GM19193 (cell line): Measurements from ENCODE around the gene ABRAXAS1.

Experiments
- POLR2A ChIP-seq: IDR thresholded peaks from 4 replicates; pipeline ENCODE4 v1.6.1; 2011; ENCODE audit not compliant: insufficient read depth, insufficient read length; ENCODE audit errors: extremely low read depth

The ABRAXAS1 gene

GRCh38 chr4:83455281-83456183 lies 29.4 kb downstream of the ABRAXAS1 start, which contains the start of the genes HELQ and MRPS18C:
TSS of gene HELQ (minus strand) at chr4:83455823. CDS start at chr4:83455693, 130 bp downstream.
TSS of gene MRPS18C (plus strand) at chr4:83456058. CDS start at chr4:83456078, 20 bp downstream.
- peak; percentile 96 for TF ChIP-seq POLR2A

GRCh38 chr4:83454686-83455085 lies 30.2 kb downstream of the ABRAXAS1 start:
- no peak for TF ChIP-seq POLR2A

DNA sequence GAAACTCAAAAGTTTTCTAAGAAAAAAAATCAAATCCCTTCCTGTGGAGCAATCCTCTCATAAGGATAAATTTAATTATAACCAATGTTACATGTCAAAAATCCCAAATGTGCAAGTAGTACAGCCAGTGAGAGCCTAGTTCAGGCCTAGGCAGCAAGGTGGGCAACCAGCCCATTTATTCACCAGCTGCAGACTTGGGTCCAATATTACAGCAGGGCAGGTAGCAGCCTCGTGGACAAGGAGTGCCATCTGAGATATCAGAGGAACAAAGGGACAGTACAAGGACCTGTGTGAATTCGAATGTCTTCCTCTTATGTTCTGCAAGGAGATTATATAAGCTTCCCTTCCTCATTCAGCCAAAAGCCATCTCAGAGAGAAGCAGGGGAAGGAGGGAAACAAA lies 35.9 kb downstream of the ABRAXAS1 start:
- TF ChIP-seq POLR2A: no peak

DNA sequence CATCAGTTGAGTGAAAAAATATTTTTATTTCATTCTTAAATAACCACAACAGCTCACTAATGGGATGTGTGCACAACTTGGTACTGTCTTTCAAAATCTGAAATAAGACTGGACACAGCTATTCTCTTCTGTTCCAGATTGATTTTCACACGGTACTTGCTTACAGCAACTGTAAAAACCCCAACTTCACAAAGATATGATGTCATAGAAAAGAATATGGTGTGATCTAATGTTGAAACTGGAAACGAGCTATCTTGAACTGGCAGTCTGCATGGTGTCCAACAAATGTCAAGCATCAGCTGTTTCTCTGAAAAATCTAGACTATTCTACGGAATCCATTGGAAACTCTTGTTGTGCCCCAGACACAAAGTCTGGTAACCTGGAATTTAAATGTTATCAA lies 44.0 kb downstream of the ABRAXAS1 start:
- no peak for TF ChIP-seq POLR2A

DNA sequence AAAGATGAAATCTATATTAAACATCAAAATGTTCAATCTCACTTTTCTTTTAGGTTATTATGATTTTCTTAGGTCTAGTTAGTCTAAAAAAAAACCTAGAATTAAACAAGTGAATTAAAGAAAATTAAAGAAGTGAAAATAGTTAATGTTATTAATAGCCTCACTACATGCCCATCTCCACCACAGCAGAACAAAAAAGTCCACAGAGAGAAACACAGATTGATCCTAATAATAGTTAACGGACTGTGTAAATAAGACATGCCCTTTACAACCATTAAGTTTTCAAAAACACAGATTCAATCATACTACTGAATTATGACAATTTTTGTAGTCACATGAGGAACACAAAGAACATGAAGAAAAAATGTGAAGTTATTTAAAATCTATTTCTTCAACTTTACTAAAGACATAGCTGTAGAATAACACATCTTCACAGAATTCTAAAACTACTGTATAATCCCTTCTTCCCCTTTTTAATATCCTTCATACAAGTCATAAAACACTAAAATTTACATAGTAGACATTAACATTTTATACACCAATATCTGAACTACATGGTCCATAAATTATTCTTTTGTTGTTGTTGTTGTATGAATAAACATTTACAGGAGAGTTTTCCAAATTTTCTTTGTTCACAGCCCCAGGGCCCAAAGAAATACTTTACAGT lies 44.6 kb downstream of the ABRAXAS1 start:
- TF ChIP-seq POLR2A: no peak

- no peak for TF ChIP-seq POLR2A
Measured at GRCh38 chr4:83438719-83439118, 46.2 kb downstream of the ABRAXAS1 start.

- TF ChIP-seq POLR2A: no peak
Measured at GRCh38 chr4:83436680-83437079, 48.2 kb downstream of the ABRAXAS1 start.

DNA sequence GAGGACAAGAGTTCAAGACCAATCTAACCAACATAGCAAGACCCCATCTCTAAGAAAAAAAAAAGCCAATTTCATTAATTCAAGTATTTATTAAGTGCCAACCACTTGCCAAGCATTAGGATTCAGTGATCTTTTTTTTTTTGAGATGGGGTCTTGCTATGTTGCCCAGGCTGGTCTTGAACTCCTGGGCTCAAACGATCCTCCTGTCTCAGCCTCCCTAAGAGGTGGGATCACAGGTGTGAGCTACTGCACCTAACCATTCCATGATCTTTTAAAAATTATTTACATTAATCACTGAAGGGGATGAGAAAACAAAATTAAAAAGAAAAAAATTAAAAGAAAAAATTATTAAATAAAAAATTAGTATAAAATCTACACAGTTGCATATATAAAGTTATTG lies 53.7 kb downstream of the ABRAXAS1 start:
- TF ChIP-seq POLR2A: no peak

DNA sequence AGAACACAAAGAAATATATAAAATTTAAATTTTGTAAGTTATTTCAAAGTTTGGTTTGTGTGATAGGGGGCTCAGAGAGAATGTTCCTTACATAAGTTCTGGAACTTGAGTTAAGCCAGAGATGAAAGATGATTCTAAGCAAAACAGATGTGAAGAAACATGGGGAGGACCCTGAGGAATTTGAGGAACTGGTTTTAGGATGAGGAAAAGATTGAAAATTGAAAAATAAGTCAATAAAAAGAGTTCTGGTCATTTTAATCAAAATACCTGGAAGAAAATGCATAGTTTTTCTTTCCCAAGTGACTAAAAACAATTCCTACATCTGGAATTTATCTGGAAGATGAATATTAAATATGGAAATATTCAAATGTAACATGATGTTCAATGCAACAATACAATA lies 66.7 kb downstream of the ABRAXAS1 start:
- TF ChIP-seq POLR2A: no peak

- no peak for TF ChIP-seq POLR2A
Measured at GRCh38 chr4:83417566-83417965, 67.3 kb downstream of the ABRAXAS1 start.

DNA sequence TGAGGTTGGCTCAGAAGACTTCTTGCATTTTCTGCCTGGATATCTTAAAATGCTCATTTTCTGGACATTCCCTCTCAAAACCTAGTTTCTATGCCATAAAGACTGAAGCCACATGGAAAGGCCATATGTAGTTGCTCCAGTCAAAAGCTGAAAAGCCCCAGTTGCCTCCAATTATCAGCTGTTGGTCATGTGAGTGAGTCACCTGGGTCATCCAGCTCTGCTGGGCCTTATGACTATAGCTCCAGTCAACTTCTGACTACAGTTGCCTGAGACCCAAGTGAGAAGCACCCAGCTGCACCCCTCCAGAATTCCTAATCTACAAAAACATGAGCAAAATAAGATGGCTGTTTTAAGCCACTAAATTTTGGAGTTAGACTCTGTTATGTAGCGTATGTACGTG lies 71.2 kb downstream of the ABRAXAS1 start:
- TF ChIP-seq POLR2A: no peak
